Large intestine (tissue), 3 donors: Measurements from ENCODE around the gene SNRNP200. TPM values are rescaled to one million over a fixed set of nuclear protein-coding genes. Genes with fewer than 3 reads are reported as not detected.

Source experiments
- DNase-seq, 2 donors: peaks; one replicate each; pipeline versions ENCODE4 v3.0.0 to v3.0.0-alpha.2; 2013
- H3K27ac ChIP-seq: one replicate; pipeline ENCODE4 v1.5.1; 2013; ENCODE audit warnings: low read length
- H3K27me3 ChIP-seq: 2 replicates; pipeline ENCODE4 v1.6.1; 2013; ENCODE audit warnings: low read length; ENCODE audit not compliant: control insufficient read depth, insufficient read depth
- H3K36me3 ChIP-seq: 2 replicates; pipeline ENCODE4 v1.6.1; 2013; ENCODE audit warnings: low read length; ENCODE audit not compliant: control insufficient read depth, insufficient read depth
- H3K4me1 ChIP-seq: one replicate; pipeline ENCODE4 v1.6.1; 2013; ENCODE audit warnings: low read length; ENCODE audit not compliant: control insufficient read depth, insufficient read depth
- H3K4me3 ChIP-seq: one replicate; pipeline ENCODE4 v1.5.1; 2013; ENCODE audit warnings: low read length
- H3K9me3 ChIP-seq: one replicate; pipeline ENCODE4 v1.6.1; 2013; ENCODE audit warnings: mild to moderate bottlenecking, low read depth, low read length, moderate library complexity; ENCODE audit not compliant: control insufficient read depth
- WGBS: methylation state at CpG from one replicate; pipeline ENCODE4 v1.1.5; 2013; ENCODE audit warnings: low lambda C conversion rate; ENCODE audit not compliant: insufficient coverage; 5-methylcytosine and 5-hydroxymethylcytosine counted together
- polyA plus RNA-seq: library from polyadenylated mRNA; unstranded; fragments of 120-200 nt; gene quantifications from one replicate; pipeline ENCODE4 v1.2.1, GENCODE V29; 2013

SNRNP200 gene
- polyA plus RNA-seq, 1 donor: 158 TPM

DNA sequence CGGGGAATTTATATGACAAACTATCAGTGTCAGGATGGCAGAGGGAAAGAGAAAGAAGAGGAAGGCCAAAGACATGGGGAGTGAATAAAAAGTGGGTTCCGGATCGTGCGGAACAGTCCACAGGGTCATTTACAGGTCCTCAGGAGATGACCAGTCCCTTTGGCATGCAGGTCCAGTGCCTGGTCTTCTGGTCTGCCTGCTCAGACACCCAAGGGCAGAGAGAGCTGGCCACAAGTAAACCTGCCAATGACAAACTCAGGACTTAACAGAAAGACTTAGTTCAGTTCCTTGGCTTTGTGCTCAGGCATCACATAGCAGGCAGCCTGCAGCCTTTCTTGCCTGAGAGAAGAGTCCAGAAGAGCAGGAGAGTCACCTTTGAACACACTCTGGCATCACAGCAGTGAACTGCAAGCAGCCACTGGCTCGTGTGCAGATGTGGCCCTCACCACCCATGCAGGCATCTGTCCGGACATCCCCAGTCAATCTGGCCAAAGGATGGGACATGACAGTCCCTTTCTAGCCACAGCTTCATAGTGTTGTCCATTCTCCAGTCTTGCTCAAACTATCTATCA, 53.5 kb downstream of the SNRNP200 start:
- H3K4me3 ChIP-seq: no peak overlapping the region
- peak in 1 of 2 donors; percentile 26 for DNase-seq
- peaks cover 19% of the 10 kb centered on the region for H3K4me1 ChIP-seq
- H3K27me3 ChIP-seq: no peaks in the 10 kb centered on the region
- no peak overlapping the region for H3K27ac ChIP-seq
- H3K36me3 ChIP-seq: peaks cover 49% of the 10 kb centered on the region
- no peaks in the 10 kb centered on the region for H3K9me3 ChIP-seq
- WGBS: 0% methylated on average over 1 of the region's 6 CpGs

DNA sequence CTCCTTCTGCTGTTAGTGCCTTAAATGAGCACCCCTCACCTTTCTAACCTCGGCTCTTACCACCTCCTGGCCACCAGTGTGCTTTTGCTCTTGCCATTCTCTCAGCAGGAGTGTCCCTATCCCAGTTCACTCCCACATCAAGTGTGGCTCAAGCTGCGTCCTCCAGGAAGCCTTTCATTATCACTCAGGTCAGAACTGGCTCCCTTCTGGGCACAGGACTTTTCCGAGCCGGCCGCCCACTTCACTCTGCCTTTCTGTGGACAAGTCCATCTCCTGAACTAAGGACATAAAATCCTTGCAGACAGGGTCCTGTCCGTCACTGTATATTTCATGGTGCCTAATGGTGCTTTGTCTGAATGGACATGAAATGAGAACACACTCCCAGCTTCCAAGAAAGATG, 55.2 kb downstream of the SNRNP200 start:
- no peaks in the 10 kb centered on the region for H3K27me3 ChIP-seq
- peaks cover 19% of the 10 kb centered on the region for H3K4me1 ChIP-seq
- no peak overlapping the region for H3K4me3 ChIP-seq
- no CpG with 5 or more reads among the region's 6 CpGs for WGBS
- H3K27ac ChIP-seq: no peak overlapping the region
- no peaks in the 10 kb centered on the region for H3K9me3 ChIP-seq
- peaks cover 42% of the 10 kb centered on the region for H3K36me3 ChIP-seq
- DNase-seq: no peak

DNA sequence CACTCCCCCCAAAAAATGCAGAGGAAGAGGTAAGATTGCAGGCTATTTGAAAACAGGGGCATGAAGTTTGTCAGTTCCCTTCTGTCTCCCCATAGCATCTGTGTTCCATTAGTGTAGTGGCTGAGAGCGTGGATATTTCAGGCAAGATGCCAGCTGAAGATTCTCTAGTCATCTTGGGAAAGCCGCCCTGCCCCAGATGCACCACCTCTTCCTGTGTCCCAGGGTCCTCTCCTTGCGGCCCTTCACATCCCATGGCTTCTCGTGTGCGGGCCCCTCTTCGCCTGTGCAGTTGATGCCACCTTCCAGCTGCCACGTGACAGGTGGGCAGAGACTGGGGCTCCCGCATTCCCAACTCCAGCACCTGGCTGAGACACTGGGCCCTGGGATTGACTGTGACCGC, 55.7 kb downstream of the SNRNP200 start:
- WGBS: no CpG with 5 or more reads among the region's 9 CpGs

DNA sequence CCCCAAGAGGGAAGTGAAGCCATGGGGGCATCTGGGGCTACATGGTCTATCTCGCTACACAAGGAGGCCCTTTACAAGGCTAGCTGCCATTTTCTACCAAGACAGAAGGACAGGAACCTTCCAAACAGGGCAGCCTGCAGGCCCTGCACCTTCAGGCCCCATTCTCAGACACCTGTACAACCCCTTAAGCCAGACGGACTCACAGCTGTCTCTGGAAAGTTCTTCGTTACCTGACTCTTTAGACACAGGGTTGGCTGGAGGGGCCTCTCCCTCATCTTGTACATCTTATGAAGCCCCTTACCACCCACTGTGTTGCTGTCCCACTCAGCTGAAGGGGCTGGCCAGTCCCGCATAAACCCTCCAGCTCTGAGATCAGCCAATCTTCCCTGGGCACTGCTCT, 56.7 kb downstream of the SNRNP200 start:
- Histone ChIP-seq H3K36me3 (peaks cover 26% of the 10 kb centered on the region), H3K4me1 (peaks cover 19% of the 10 kb centered on the region), H3K27me3 (no peaks in the 10 kb centered on the region), H3K4me3 (no peak overlapping the region), H3K9me3 (no peaks in the 10 kb centered on the region), H3K27ac (no peak overlapping the region)
- DNase-seq: no peak
- no CpG with 5 or more reads among the region's 4 CpGs for WGBS

More for the DNA sequence above, 55.7 kb downstream of the SNRNP200 start:
- no peak for DNase-seq
- Histone ChIP-seq H3K4me3 (no peak overlapping the region), H3K4me1 (peaks cover 19% of the 10 kb centered on the region), H3K36me3 (peaks cover 36% of the 10 kb centered on the region), H3K27me3 (no peaks in the 10 kb centered on the region), H3K9me3 (no peaks in the 10 kb centered on the region), H3K27ac (no peak overlapping the region)

DNA sequence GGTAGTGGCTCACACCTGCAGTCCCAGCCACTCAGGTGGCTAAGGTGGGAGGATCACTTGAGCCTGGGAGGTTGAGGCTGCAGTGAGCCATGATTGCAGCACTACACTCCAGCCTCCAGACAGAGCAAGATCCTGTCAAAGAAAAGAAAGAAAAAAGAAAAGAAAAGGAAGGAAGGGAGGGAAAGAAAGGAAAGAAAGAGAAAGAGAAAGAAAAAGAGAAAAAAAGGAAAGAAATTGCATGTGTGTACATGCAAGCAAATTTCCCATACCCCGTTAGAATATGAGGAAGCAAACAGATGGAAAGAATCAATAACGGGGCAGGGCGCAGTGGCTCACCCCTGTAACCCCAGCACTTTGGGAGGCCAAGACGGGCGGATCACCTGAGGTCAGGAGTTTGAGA, 57.5 kb downstream of the SNRNP200 start:
- no peaks in the 10 kb centered on the region for H3K9me3 ChIP-seq
- WGBS: 88% methylated on average over 1 of the region's 5 CpGs
- no peaks in the 10 kb centered on the region for H3K27me3 ChIP-seq
- no peak for DNase-seq
- H3K4me3 ChIP-seq: no peak overlapping the region
- peaks cover 13% of the 10 kb centered on the region for H3K4me1 ChIP-seq
- H3K27ac ChIP-seq: no peak overlapping the region
- H3K36me3 ChIP-seq: peaks cover 19% of the 10 kb centered on the region

DNA sequence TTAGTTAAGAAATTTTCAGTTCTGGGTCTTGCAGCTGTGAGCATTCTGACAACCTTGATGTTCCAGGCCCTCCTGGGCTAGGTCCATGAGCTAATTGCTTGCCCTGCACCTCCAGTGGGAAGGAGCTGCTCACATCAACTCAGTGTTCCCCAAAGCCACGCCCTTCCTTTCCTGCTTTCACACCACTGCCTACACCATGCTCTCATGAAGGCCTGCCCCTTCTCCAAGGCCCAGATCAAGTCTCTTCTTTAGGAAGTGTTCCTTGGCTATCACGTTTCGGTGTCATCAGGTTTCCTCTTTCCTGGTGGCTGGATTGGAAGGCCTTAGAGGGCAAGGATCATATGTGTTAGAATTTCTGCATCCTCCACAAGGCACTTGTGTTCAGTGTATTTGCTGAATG, 58.3 kb downstream of the SNRNP200 start:
- H3K4me1 ChIP-seq: peaks cover 4% of the 10 kb centered on the region
- H3K4me3 ChIP-seq: no peak overlapping the region
- WGBS: no CpG with 5 or more reads among the region's 3 CpGs
- no peaks in the 10 kb centered on the region for H3K9me3 ChIP-seq
- H3K27me3 ChIP-seq: no peaks in the 10 kb centered on the region
- no peak for DNase-seq
- H3K27ac ChIP-seq: no peak overlapping the region
- peaks cover 10% of the 10 kb centered on the region for H3K36me3 ChIP-seq

DNA sequence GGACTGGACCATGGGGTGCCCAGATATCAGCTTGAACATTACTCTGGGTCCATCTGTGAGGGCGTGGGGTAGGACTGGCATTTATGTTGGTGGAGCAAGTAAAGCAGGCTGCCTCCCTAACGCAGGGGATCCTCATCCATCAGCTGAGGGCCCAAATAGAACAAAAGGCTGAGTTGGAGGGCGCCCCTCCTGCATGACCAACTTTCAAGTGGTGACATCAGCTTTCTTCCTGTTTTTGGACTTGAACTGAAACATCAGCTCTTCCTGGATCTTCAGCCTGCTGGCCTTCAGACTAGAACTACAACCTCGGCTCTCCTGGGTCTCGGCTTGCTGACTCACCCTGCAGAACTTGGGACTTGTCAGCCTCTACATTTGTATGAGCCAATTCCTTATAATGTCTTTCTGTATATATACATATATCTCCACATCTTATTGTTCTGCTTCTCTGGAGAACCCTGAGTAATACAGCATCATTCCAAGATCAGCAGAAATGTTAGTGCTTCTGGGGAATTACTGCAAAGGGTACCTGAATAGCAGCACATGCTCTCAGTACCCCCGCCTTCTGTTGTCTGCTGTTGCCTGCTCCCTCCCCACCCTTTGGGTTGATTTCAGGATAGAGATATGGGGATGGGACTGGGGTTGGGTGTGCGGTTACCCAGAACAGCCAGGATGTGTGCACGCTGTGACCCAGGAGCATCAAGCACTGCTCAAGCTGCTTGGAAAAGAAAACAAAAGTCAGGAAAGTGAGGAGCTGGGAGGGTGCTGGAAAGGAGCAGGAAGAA, 59.5 kb downstream of the SNRNP200 start:
- Histone ChIP-seq H3K9me3 (no peaks in the 10 kb centered on the region), H3K4me3 (no peak overlapping the region), H3K4me1 (no peaks in the 10 kb centered on the region), H3K27ac (no peak overlapping the region), H3K27me3 (no peaks in the 10 kb centered on the region), H3K36me3 (peaks cover 5% of the 10 kb centered on the region)
- WGBS: no CpG with 5 or more reads among the region's 8 CpGs
- no peak for DNase-seq

DNA sequence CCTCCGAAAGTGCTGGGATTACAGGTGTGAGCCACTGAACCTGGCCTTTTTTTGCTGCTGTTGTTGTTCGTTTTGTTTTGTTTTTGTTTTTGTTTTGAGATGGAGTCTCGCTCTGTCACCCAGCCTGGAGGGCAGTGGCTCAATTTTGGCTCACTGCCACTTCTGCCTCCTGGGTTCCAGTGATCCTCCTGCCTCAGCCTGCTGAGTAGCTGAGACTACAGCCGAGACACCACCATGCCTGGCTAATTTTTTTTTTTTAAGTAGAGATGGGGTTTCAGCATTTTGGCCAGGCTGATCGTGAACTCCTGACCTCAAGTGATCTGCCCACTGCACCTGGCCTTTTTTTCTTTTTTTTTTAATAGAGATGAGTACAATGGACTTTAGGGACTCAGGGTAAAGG, 61.5 kb downstream of the SNRNP200 start:
- 100% methylated on average over 2 of the region's 5 CpGs for WGBS
- no peaks in the 10 kb centered on the region for H3K4me1 ChIP-seq

DNA sequence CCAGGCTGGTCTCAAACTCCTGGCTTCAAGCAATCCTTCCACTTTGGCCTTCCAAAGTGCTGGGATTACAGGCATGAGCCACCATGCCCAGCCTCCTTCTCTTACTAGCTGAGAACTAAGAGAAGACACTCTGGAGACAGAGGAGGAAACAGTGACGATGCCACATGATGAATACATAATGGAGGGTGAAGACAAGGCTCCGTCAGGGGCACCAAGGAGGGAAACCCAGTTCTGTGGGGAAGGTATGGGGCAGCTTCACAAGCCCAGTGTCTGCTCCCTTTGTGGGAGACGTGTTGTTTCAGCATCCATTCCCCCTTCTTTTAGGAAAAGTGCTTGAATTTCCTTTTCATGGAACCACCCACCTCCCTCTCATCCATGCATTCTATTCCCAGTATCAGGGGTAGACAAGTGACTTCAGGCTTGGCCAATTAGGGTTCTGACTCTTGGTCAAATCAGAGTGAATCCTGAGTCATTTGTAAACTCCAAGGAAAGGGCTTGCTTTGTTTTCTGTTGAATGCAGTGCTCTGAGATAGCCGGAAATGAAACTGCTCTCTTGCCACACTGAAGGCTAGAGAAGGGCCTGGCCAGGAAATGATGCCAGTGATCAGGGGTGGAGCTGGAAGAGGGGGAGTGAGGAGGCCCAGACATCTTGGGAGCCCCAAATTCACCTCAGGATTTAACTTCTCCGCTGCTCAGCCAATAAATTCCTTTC, 63.3 kb downstream of the SNRNP200 start:
- no peak overlapping the region for H3K4me3 ChIP-seq
- H3K27ac ChIP-seq: no peak overlapping the region
- H3K36me3 ChIP-seq: peaks cover 14% of the 10 kb centered on the region
- H3K27me3 ChIP-seq: no peaks in the 10 kb centered on the region
- H3K9me3 ChIP-seq: no peaks in the 10 kb centered on the region
- no peak for DNase-seq
- 100% methylated on average over 1 of the region's 5 CpGs for WGBS
- H3K4me1 ChIP-seq: peaks cover 12% of the 10 kb centered on the region

More for the DNA sequence above, 61.5 kb downstream of the SNRNP200 start:
- H3K36me3 ChIP-seq: peaks cover 14% of the 10 kb centered on the region
- H3K4me3 ChIP-seq: no peak overlapping the region
- DNase-seq: no peak
- H3K9me3 ChIP-seq: no peaks in the 10 kb centered on the region
- H3K27me3 ChIP-seq: no peaks in the 10 kb centered on the region
- no peak overlapping the region for H3K27ac ChIP-seq

DNA sequence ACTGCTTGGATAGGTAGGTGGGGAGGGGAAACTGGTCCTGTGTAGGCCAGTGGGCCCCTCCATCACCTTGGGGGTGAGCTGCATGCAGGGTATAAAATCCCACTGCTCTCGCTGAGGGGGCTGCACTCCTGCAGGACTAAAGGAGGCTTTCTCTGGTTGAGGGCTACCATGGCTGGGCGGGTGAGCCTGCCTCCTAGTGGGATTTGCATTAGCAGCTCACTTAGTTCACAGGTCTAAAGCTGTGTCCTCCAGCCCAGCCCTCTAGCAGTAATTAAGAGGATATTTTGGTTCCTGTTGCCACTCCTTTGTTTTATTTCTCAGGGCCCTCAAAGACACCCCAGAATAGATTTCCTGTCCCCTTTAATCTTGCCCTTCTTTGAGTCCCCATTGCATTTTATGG, 64.1 kb downstream of the SNRNP200 start:
- Histone ChIP-seq H3K36me3 (peaks cover 14% of the 10 kb centered on the region), H3K9me3 (no peaks in the 10 kb centered on the region), H3K4me3 (no peak overlapping the region), H3K27ac (no peak overlapping the region), H3K27me3 (no peaks in the 10 kb centered on the region), H3K4me1 (peaks cover 18% of the 10 kb centered on the region)
- no peak for DNase-seq
- WGBS: no CpG with 5 or more reads among the region's 2 CpGs
